H1 (cell line): ENCODE results near the gene HTR3C. TPM values are rescaled to one million over a fixed set of nuclear protein-coding genes. Genes with fewer than 3 reads are reported as not detected.

ENCODE experiments used
- CTCF ChIA-PET: fragments of 300-600 bp; sonication (Branson Sonifier 250); formaldehyde crosslinking; loops from one replicate; lab custom pipeline; 2021; ENCODE audit not compliant: partially characterized antibody; lab: Charles Lee
- POLR2A ChIA-PET: fragments of 300-600 bp; sonication (Branson Sonifier 250); formaldehyde crosslinking; loops from one replicate; lab custom pipeline; 2021; ENCODE audit warnings: inconsistent platforms; ENCODE audit not compliant: partially characterized antibody; lab: Charles Lee
- DNase-seq, 2 experiments: peaks; one replicate each; pipeline versions ENCODE4 v3.0.0 to v3.0.0-alpha.2; 2010 to 2022; ENCODE audit warnings: low spot score in 2 of 2, low read depth in 1 of 2, mixed read lengths in 1 of 2
- FAIRE-seq: peaks from 2 replicates; lab custom pipeline; 2011; peaks lifted over from hg19 to GRCh38; lab: Jason Lieb, UNC
- H2AFZ ChIP-seq: 2 replicates; pipeline ENCODE4 v1.8.1; 2012; ENCODE audit warnings: low read length, inconsistent platforms
- H2AK5ac ChIP-seq: 2 replicates; pipeline ENCODE4 v1.6.1; 2013; ENCODE audit warnings: low read depth, low read length
- H2BK120ac ChIP-seq: replicated peaks from 2 replicates; pipeline ENCODE3; 2013; ENCODE audit warnings: low read depth, low read length, inconsistent platforms
- H2BK12ac ChIP-seq: 2 replicates; pipeline ENCODE4 v1.6.1; 2013; ENCODE audit warnings: low read depth, low read length
- H2BK15ac ChIP-seq: 2 replicates; pipeline ENCODE4 v1.6.1; 2013; ENCODE audit warnings: low read length
- H2BK20ac ChIP-seq: 2 replicates; pipeline ENCODE4 v1.6.1; 2013; ENCODE audit warnings: low read length
- H2BK5ac ChIP-seq: 2 replicates; pipeline ENCODE4 v1.6.1; 2013; ENCODE audit warnings: low read depth, low read length
- H3K14ac ChIP-seq: 2 replicates; pipeline ENCODE4 v1.6.1; 2013; ENCODE audit warnings: inconsistent platforms; ENCODE audit not compliant: insufficient read length
- H3K18ac ChIP-seq: 2 replicates; pipeline ENCODE4 v1.6.1; 2013; ENCODE audit warnings: low read length; ENCODE audit errors: extremely low read depth
- H3K23ac ChIP-seq: 2 replicates; pipeline ENCODE4 v1.6.1; 2013; ENCODE audit warnings: inconsistent platforms; ENCODE audit not compliant: insufficient read length
- H3K23me2 ChIP-seq: 2 replicates; pipeline ENCODE4 v1.6.1; 2013; ENCODE audit warnings: low read depth, low read length
- H3K27ac ChIP-seq: 2 replicates; pipeline ENCODE4 v1.6.1; 2011; ENCODE audit warnings: low read depth, low read length, inconsistent platforms
- H3K27me3 ChIP-seq, 4 experiments: replicated peaks in 1 of 4; 1 replicate in 1 of 4; 2 replicates in 3 of 4; pipeline versions ENCODE4 v1.6.1 to v1.8.1; 2011 to 2013; ENCODE audit warnings: low read length in 3 of 4, mild to moderate bottlenecking in 3 of 4, inconsistent platforms in 2 of 4, mixed read lengths in 2 of 4, moderate library complexity in 1 of 4; ENCODE audit not compliant: control insufficient read depth in 3 of 4, insufficient read depth in 3 of 4; ENCODE audit errors: extremely low read depth in 1 of 4
- H3K36me3 ChIP-seq, 4 experiments: 2 replicates each; pipeline versions ENCODE4 v1.6.1 to v1.8.1; 2011 to 2013; ENCODE audit warnings: mild to moderate bottlenecking in 4 of 4, low read length in 3 of 4, moderate library complexity in 2 of 4, control low read depth in 1 of 4, inconsistent platforms in 1 of 4; ENCODE audit not compliant: insufficient read depth in 4 of 4, control insufficient read depth in 2 of 4
- H3K4ac ChIP-seq: replicated peaks from 2 replicates; pipeline ENCODE3; 2013; ENCODE audit warnings: low read length, low read depth, mixed read lengths, inconsistent platforms; ENCODE audit not compliant: insufficient read length
- H3K4me1 ChIP-seq, 4 experiments: replicated peaks in 1 of 4; 1 replicate in 1 of 4; 2 replicates in 3 of 4; pipeline versions ENCODE4 v1.6.1 to v1.8.1; 2011 to 2013; ENCODE audit warnings: low read length in 3 of 4, inconsistent platforms in 2 of 4, mixed read lengths in 1 of 4; ENCODE audit not compliant: insufficient read depth in 4 of 4, control insufficient read depth in 3 of 4
- H3K4me2 ChIP-seq, 2 experiments: 2 replicates each; pipeline versions ENCODE4 v1.6.1 to v1.8.1; 2011 to 2013; ENCODE audit warnings: low read depth in 2 of 2, low read length in 2 of 2, control low read depth in 1 of 2, inconsistent platforms in 1 of 2, mild to moderate bottlenecking in 1 of 2; ENCODE audit not compliant: insufficient read depth in 1 of 2
- H3K4me3 ChIP-seq, 4 experiments: fragments of 200-600, 300-600 bp in 1 of 4; sonication (generic), shearing (Covaris generic), sonication (Bioruptor Twin) in 1 of 4; 2 replicates each; pipeline versions ENCODE4 v1.5.1 to v1.8.1; 2011 to 2016; ENCODE audit warnings: low read length in 4 of 4, low read depth in 3 of 4, control low read depth in 2 of 4, inconsistent platforms in 2 of 4, mild to moderate bottlenecking in 2 of 4, mixed read lengths in 1 of 4, moderate library complexity in 1 of 4; ENCODE audit not compliant: insufficient read depth in 2 of 4; ENCODE audit errors: extremely low read depth in 1 of 4
- H3K56ac ChIP-seq: replicated peaks from 2 replicates; pipeline ENCODE3; 2013; ENCODE audit warnings: low read depth, mild to moderate bottlenecking, mixed read lengths, low read length, inconsistent platforms; ENCODE audit not compliant: insufficient read length
- H3K79me1 ChIP-seq: 2 replicates; pipeline ENCODE4 v1.6.1; 2013; ENCODE audit warnings: low read depth, low read length, control low read depth
- H3K79me2 ChIP-seq, 2 experiments: 2 replicates each; pipeline versions ENCODE4 v1.6.1 to v1.8.1; 2012 to 2013; ENCODE audit warnings: low read length in 2 of 2, mild to moderate bottlenecking in 2 of 2, inconsistent platforms in 1 of 2; ENCODE audit not compliant: insufficient read depth in 2 of 2, control insufficient read depth in 1 of 2
- H3K9ac ChIP-seq, 4 experiments: replicated peaks in 1 of 4; 1 replicate in 1 of 4; 2 replicates in 3 of 4; pipeline versions ENCODE4 v1.6.1 to v1.8.1; 2011 to 2013; ENCODE audit warnings: low read depth in 3 of 4, low read length in 3 of 4, control low read depth in 2 of 4, mild to moderate bottlenecking in 2 of 4, moderate library complexity in 2 of 4, inconsistent platforms in 1 of 4; ENCODE audit errors: extremely low read depth in 1 of 4
- H3K9me3 ChIP-seq, 2 experiments: 2 replicates each; pipeline versions ENCODE4 v1.6.1 to v1.8.1; 2012 to 2013; ENCODE audit warnings: mild to moderate bottlenecking in 2 of 2, moderate library complexity in 2 of 2, control low read depth in 1 of 2, inconsistent platforms in 1 of 2, low read depth in 1 of 2, low read length in 1 of 2, mixed read lengths in 1 of 2; ENCODE audit not compliant: insufficient read depth in 2 of 2
- H4K20me1 ChIP-seq, 2 experiments: replicated peaks in 1 of 2; 2 replicates each; pipeline versions ENCODE3 to v1.8.1; 2011 to 2013; ENCODE audit warnings: inconsistent platforms in 2 of 2, low read length in 2 of 2, mild to moderate bottlenecking in 1 of 2; ENCODE audit not compliant: insufficient read depth in 2 of 2, control insufficient read depth in 1 of 2
- H4K5ac ChIP-seq: 2 replicates; pipeline ENCODE4 v1.6.1; 2013; ENCODE audit warnings: low read length, low read depth, mixed read lengths, inconsistent platforms; ENCODE audit not compliant: insufficient read length
- H4K8ac ChIP-seq: 2 replicates; pipeline ENCODE4 v1.8.0; 2013; ENCODE audit warnings: mild to moderate bottlenecking, moderate library complexity, low read length, inconsistent platforms; ENCODE audit not compliant: insufficient read depth; ENCODE audit errors: extremely low read depth
- H4K91ac ChIP-seq: replicated peaks from 2 replicates; pipeline ENCODE3; 2013; ENCODE audit warnings: low read length, mixed read lengths, inconsistent platforms; ENCODE audit not compliant: insufficient read length
- ASH2L ChIP-seq: fragments of 200-600, 300-600 bp; sonication (generic); IDR thresholded peaks from one replicate; pipeline ENCODE4 v1.7.1; 2017; ENCODE audit warnings: low read length
- E2F6 ChIP-seq: IDR thresholded peaks from 2 replicates; pipeline ENCODE4 v1.6.1; 2012; ENCODE audit warnings: inconsistent platforms
- EGR1 ChIP-seq: IDR thresholded peaks from 2 replicates; pipeline ENCODE4 v1.6.1; 2011; ENCODE audit warnings: low read depth, low read length, borderline replicate concordance
- HDAC2 ChIP-seq, 2 experiments: fragments of 300-600 bp in 1 of 2; sonication (generic) in 1 of 2; IDR thresholded peaks; 2 replicates each; pipeline ENCODE4 v1.6.1; 2011 to 2012; ENCODE audit warnings: low read depth in 2 of 2, low read length in 2 of 2, mild to moderate bottlenecking in 2 of 2, moderate library complexity in 2 of 2, borderline replicate concordance in 1 of 2, inconsistent platforms in 1 of 2
- KDM5A ChIP-seq: fragments of 200-600 bp; IDR thresholded peaks from 2 replicates; pipeline ENCODE4 v1.7.1; 2012; ENCODE audit warnings: mild to moderate bottlenecking, low read length, inconsistent platforms, mixed read lengths
- RAD21 ChIP-seq, 2 experiments: IDR thresholded peaks in 1 of 2; conservative IDR thresholded peaks in 1 of 2; 2 replicates each; pipeline ENCODE4 v1.6.1; 2011; ENCODE audit warnings: low read depth in 2 of 2, low read length in 2 of 2, improper control_type of control experiment in 1 of 2, inconsistent platforms in 1 of 2, mild to moderate bottlenecking in 1 of 2, moderate library complexity in 1 of 2
- SP1 ChIP-seq: IDR thresholded peaks from 2 replicates; pipeline ENCODE4 v1.6.1; 2011; ENCODE audit warnings: low read depth, low read length
- TCF12 ChIP-seq: IDR thresholded peaks from 2 replicates; pipeline ENCODE4 v1.6.1; 2011; ENCODE audit warnings: low read depth, mild to moderate bottlenecking, low read length
- WGBS, 2 experiments: shearing (Covaris generic) in 1 of 2; methylation state at CpG; one replicate each; pipeline versions ENCODE4 v1.1.6 to v1.1.7; 2013 to 2015; ENCODE audit warnings: low lambda C conversion rate in 2 of 2, mixed read lengths in 2 of 2, inconsistent platforms in 1 of 2, low coverage in 1 of 2, missing lambda C conversion rate in 1 of 2; ENCODE audit not compliant: insufficient replicate concordance in 2 of 2, insufficient coverage in 1 of 2, insufficient read length in 1 of 2; ENCODE audit errors: extremely low coverage in 1 of 2, missing lambda C conversion rate in 1 of 2; 5-methylcytosine and 5-hydroxymethylcytosine counted together
- polyA plus RNA-seq, 7 experiments: library from polyadenylated mRNA; depleted of rRNA in 3 of 7; stranded (reverse) in 5 of 7; unstranded in 2 of 7; fragments of >200 nt in 5 of 7; fragments of 200-250 nt in 2 of 7; gene quantifications; 1 replicate in 5 of 7; 2 replicates in 1 of 7; 4 replicates in 1 of 7; pipeline versions ENCODE4 v1.2.1 to v1.2.3, GENCODE V29; 2011 to 2013; ENCODE audit warnings: missing spikeins in 2 of 7, mixed read lengths in 2 of 7
- total RNA-seq: library from RNA; stranded (reverse); fragmentation: NEBNext Ultra II Directional; extraction: Animal tissue kit (Norgen Biotek cat#: 25700); gene quantifications from 2 replicates; pipeline ENCODE4 v1.2.1, GENCODE V29; 2021

The HTR3C gene
- total and polyA plus RNA-seq, 2 of the 8 experiments (the other 6 are each of a cell fraction or from before 2014, with no cell fraction given): 0.03 TPM; not detected in 1

DNA sequence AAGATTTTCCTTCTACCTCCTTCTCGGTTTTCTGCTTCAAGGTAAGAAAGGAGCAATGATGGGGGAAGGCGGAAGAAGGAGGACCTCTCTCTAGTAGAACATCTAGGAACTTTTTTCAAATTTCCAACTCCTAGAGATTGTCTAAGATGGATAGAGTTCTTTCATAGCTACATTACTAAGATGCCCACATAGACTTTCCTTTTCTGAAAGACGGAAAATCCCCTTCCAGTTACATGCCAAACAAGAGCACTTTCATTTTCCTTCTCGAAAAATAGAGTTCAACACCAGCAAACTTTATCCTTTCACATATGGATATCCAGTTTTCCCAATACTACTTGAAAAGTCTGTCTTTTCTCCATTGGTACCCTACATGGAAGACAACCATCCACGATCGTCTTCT lies 44.7 kb downstream of the HTR3C start:
- CTCF ChIA-PET: interaction anchor here (0.5 kb wide), 1 partner anchor 1770 kb away, joined by 4 read pairs; no protein-coding TSS in a partner anchor
- H3K9me3 ChIP-seq: no peaks in the 10 kb centered on the region
- no peak overlapping the region for H2AK5ac ChIP-seq
- POLR2A ChIA-PET: no interaction called here
- H3K27me3 ChIP-seq: no peaks in the 10 kb centered on the region
- no peak overlapping the region for H2BK20ac ChIP-seq
- no peak overlapping the region for H3K4me2 ChIP-seq
- no peak overlapping the region for H3K14ac ChIP-seq
- no peak overlapping the region for H2BK120ac ChIP-seq
- H3K23ac ChIP-seq: no peak overlapping the region
- no peak overlapping the region for H3K4ac ChIP-seq
- no peak overlapping the region for H2BK5ac ChIP-seq
- no peaks in the 10 kb centered on the region for H3K4me1 ChIP-seq
- H3K36me3 ChIP-seq: no peaks in the 10 kb centered on the region
- no peak for DNase-seq
- TF ChIP-seq SP1 (no peak), TCF12 (no peak), KDM5A (no peak), RAD21 (IDR thresholded peaks at IDR 0.05 in 1 of 2, conservative IDR thresholded peaks at IDR 0.05 in 1 of 2; ENCODE audit: low read depth in 2 of 2, low read length in 2 of 2) (no peak), HDAC2 (IDR thresholded peaks at IDR 0.05; ENCODE audit: borderline replicate concordance in 1 of 2, low read depth in 2 of 2, low read length in 2 of 2) (no peak), ASH2L (no peak), EGR1 (no peak), E2F6 (no peak)
- TF ChIP-seq, all 59 proteins: peak for 0
- H3K18ac ChIP-seq: no peak overlapping the region
- H4K20me1 ChIP-seq: no peaks in the 10 kb centered on the region
- H4K8ac ChIP-seq: no peak overlapping the region
- H4K91ac ChIP-seq: no peak overlapping the region
- no peak overlapping the region for H2BK12ac ChIP-seq
- H3K56ac ChIP-seq: no peak overlapping the region
- H3K4me3 ChIP-seq: no peak overlapping the region
- H2AFZ ChIP-seq: no peak overlapping the region
- H3K79me2 ChIP-seq: no peaks in the 10 kb centered on the region
- FAIRE-seq: no peak
- H4K5ac ChIP-seq: no peak overlapping the region
- 91% methylated on average over 6 of the region's 6 CpGs; no CpG with 5 or more reads in 1 of the 2 experiments for WGBS, 2 experiments
- no peaks in the 10 kb centered on the region for H3K23me2 ChIP-seq
- no peak overlapping the region for H2BK15ac ChIP-seq
- no peak overlapping the region for H3K9ac ChIP-seq
- no peaks in the 10 kb centered on the region for H3K79me1 ChIP-seq
- H3K27ac ChIP-seq: no peak overlapping the region
